Activated CD4-positive, CD25-positive, alpha-beta regulatory T cell treated with anti-CD3 and anti-CD28 coated beads, Interleukin-2, amount 50 U/mL, for 24 hours (primary cell): ENCODE measurements around the gene ENPP3.
"Not testable (repeated sequence)": the region's sequence is repeated elsewhere in the genome, so short reads cannot be mapped to it uniquely, and the experiment has no call there.

ENCODE experiments used
- ATAC-seq, 2 donors: fragments of 150-1000 bp; cut with Tn5 transposase; one replicate each; pipeline ENCODE4 v1.10.0; 2021; ENCODE audit warnings: mild to moderate bottlenecking in 1 of 2, moderate library complexity in 1 of 2

Gene ENPP3

GRCh38 chr6:131740161-131740560 is 103.1 kb downstream of the ENPP3 start:
- no peak for ATAC-seq

GRCh38 chr6:131741688-131742393 is 104.7 kb downstream of the ENPP3 start:
- no peak for ATAC-seq

- ATAC-seq: no peak
These were observed 107.6 kb downstream of the ENPP3 start for GRCh38 chr6:131744432-131745287.

GRCh38 chr6:131745476-131745875 is 108.4 kb downstream of the ENPP3 start:
- no peak for ATAC-seq

GRCh38 chr6:131747821-131748353 is 110.8 kb downstream of the ENPP3 start:
- no peak for ATAC-seq

GRCh38 chr6:131749023-131749422 is 111.9 kb downstream of the ENPP3 start:
- no peak for ATAC-seq

DNA sequence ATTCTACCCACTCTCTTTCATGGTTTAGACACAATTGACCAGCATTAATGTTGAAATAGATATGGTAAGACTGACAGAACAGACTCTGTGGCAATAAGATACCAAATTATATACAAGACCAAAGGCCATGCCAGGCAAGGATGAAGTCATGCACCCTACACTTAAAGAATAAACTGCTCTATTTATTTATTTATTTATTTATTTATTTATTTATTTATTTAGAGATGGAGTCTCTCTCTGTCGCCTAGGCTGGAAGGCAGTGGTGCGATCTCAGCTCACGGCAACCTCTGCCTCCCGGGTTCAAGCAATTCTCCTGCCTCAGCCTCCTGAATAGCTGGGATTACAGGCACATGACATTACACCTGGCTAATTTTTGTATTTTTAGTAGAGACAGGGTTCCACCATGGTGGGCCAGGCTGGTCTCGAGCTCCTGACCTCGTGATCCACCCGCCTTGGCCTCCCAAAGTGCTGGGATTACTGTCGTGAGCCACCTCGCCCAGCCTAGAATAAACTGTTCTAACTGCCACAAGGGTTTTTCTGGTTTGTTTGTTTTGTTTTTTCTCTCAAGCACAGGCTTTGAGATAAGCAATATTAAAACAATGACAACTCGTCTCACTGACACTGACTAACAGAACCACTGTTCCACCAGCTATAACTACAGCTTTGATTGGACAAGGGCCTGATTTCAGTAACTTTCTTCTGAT is 114.1 kb downstream of the ENPP3 start:
- not testable (repeated sequence) for ATAC-seq

GRCh38 chr6:131754088-131754487 is 117.0 kb downstream of the ENPP3 start:
- ATAC-seq: no peak

DNA sequence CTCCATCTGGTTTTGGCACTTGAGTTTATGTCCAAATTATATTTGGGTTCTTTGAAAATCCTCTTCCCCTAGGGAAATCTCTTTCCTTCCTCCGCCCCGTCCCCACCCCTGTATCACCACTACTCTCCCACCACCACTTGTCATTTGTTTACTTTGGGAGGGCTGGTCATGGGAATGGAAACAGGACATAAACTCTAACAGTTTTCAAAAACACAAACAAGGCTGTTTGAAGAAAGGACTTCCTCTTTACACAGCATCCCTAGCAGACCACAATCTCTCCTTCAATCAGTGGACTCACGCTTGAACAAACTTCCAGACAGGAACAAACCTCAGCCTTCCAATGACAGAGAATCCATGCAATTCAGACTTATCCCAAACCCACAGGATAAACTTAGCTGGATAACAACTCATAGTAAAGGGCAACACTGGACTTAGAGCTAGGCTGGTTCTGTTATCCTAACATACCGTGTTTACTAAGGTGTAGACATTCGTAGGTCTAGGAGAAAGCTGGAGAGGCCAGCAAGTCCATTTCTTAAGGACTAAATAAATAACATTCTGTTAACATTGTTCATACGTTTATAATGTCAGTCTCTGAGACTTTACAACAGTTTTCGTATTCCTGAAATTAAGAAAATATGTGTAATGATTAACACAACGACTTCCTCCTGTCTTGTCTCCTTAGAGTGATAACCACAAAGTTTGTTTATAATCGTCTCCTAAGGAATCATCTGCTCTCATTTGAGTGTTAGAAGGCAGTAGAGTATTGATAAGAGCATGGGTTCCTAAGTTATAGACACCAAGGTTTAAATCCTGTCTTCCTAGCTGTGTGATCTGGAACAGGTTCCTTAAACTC is 117.8 kb downstream of the ENPP3 start:
- ATAC-seq: no peak

GRCh38 chr6:131755597-131755996 is 118.5 kb downstream of the ENPP3 start:
- ATAC-seq: no peak

DNA sequence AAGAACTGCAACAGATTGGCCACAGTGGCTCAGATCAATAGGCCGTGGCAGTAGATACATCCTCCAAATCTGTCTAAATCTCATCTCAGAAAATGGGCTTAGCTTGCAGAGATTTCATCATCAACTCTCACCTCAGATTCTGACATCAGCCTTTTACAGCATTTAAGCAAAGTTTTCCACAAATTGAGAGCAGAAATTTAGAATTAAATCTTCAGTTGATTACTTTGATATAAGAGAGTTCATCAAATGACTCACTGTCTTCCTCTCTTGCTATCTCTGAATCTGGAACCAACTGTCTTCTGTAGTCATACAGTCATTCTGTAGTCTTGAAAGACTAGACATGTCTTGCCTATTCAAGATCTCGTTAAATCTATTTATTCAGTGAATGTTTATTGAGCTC is 118.9 kb downstream of the ENPP3 start:
- no peak for ATAC-seq

GRCh38 chr6:131758920-131759319 is 121.8 kb downstream of the ENPP3 start:
- no peak for ATAC-seq

- no peak for ATAC-seq
These were observed 124.1 kb downstream of the ENPP3 start for GRCh38 chr6:131761060-131761761.

DNA sequence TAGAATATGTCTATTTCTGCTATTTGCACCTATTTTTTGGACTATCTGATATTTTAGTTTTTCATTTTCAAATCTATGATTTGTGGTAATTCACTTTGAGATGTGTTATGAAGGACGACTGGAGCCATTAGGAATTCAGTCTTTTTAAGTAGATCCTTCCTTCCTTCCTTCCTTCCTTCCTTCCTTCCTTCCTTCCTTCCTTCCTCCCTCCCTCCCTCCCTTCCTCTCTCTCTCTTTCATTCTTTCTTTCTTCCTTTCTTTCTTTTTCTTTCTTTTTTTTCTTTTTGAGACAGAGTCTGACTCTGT is 124.6 kb downstream of the ENPP3 start:
- no peak for ATAC-seq

GRCh38 chr6:131762984-131763383 is 125.9 kb downstream of the ENPP3 start:
- no peak for ATAC-seq

- no peak for ATAC-seq
These were observed 126.6 kb downstream of the ENPP3 start for GRCh38 chr6:131763749-131764148.

DNA sequence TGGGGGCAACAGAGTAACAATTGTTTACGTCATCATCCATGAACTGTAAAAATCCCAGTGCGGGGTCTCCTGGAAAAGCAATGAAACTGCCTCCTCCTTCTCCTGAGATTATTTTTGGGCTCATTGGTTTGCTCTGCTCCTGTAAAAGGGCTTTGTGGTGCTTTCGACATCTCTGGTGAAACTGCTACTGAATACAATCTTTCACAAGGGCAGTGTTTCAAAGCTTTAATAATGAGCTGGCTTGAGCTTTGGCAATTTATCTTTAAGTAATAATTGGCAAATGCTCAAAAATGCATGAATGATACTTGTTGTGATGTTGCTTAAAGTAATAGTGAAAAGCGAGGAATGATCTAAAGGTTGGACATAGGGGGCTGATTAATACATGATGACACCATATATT is 127.2 kb downstream of the ENPP3 start:
- no peak for ATAC-seq

- ATAC-seq: no peak
These were observed 128.1 kb downstream of the ENPP3 start for GRCh38 chr6:131765081-131765803.

- ATAC-seq: no peak
These were observed 128.7 kb downstream of the ENPP3 start for GRCh38 chr6:131765804-131766135.

- no peak for ATAC-seq
These were observed 129.5 kb downstream of the ENPP3 start for GRCh38 chr6:131766631-131767030.

DNA sequence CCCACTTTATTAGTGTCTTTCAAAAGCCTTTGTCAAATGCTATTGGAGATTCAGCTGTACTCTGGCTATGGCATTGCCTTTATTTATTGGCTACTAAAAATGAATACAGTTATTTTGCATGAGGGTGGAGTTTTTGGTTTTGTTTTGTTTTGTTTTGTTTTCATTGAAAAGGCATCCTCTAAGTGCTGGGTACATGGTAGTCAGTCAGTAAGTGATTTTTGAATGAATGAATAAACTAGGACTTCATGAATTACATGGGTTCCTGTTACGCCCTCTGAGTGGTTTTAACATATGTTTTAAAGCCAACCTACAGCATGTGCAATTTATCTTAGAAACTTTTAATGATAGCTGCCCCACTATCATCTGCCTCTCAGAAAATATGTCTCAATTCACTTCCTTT is 131.9 kb downstream of the ENPP3 start:
- no peak for ATAC-seq
